ENCODE data around the gene TPO. TPM values are rescaled to one million over a fixed set of nuclear protein-coding genes. Genes with fewer than 3 reads are reported as not detected.

Gene TPO
- total RNA-seq: not detected in 2 replicates

DNA sequence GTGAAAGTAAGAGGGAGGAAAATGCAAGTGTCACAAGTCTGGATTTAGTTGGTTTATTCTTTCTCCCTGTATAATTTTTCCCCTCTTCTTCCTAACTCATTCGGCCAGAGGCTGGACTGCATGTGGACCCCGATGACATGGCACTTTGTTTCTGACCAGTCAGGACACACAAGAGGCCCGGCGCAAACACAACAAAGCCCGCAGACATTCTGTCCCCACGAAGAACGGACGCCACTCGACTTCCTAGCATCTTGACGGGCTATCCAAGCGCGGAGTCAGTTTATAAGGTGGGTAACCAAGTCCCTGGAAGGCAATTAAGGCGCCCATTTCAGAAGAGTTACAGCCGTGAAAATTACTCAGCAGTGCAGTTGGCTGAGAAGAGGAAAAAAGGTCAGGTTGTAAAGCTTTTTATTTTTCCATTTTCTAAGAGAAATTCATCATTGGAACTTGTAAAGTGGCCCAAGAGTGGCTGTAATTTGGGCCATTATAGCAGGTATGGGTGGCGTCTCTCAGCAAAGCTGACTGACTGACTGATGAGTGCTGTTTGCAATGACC lies at the start of gene TPO:
TSS of gene TPO (plus strand) at position 308 of the 555 bp plus-strand sequence. CDS start 946 bp downstream, outside the sequence.
- Mint-ChIP-seq H3K27ac (no peak within 1 kb of the TSS), H3K36me3 (ENCODE audit: low read depth) (no peaks in the 10 kb centered on the region), H3K4me1 (no peaks in the 10 kb centered on the region), H3K27me3 (no peaks in the 10 kb centered on the region), H3K4me3 (no peak within 1 kb of the TSS), H3K9me3 (no peaks in the 10 kb centered on the region)
- DNase-seq (no peak), ATAC-seq (ENCODE audit: low read depth) (no peak)
- CTCF ChIA-PET: no interaction called here
- POLR2A ChIA-PET: no interaction called here
- intact Hi-C loops (cut with micrococcal nuclease): no loop called here
- TF ChIP-seq, protein P1, sequence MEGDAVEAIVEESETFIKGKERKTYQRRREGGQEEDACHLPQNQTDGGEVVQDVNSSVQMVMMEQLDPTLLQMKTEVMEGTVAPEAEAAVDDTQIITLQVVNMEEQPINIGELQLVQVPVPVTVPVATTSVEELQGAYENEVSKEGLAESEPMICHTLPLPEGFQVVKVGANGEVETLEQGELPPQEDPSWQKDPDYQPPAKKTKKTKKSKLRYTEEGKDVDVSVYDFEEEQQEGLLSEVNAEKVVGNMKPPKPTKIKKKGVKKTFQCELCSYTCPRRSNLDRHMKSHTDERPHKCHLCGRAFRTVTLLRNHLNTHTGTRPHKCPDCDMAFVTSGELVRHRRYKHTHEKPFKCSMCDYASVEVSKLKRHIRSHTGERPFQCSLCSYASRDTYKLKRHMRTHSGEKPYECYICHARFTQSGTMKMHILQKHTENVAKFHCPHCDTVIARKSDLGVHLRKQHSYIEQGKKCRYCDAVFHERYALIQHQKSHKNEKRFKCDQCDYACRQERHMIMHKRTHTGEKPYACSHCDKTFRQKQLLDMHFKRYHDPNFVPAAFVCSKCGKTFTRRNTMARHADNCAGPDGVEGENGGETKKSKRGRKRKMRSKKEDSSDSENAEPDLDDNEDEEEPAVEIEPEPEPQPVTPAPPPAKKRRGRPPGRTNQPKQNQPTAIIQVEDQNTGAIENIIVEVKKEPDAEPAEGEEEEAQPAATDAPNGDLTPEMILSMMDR (IDR thresholded peaks at IDR 0.05): no peak

- ChIA-PET POLR2A (no interaction called here), CTCF (no interaction called here)
- TF ChIP-seq, protein P1 (IDR thresholded peaks at IDR 0.05): no peak
- no peak for DNase-seq
- Mint-ChIP-seq H3K27ac (no peak overlapping the region), H3K27me3 (no peaks in the 10 kb centered on the region), H3K4me1 (peaks cover 3% of the 10 kb centered on the region), H3K4me3 (no peak overlapping the region), H3K9me3 (no peaks in the 10 kb centered on the region), H3K36me3 (ENCODE audit: low read depth) (no peaks in the 10 kb centered on the region)
- ATAC-seq (ENCODE audit: low read depth): peak; percentile 31
- intact Hi-C loops (cut with micrococcal nuclease): no loop called here
Measured at GRCh38 chr2:1366546-1367134, 46.6 kb upstream of the TPO start.

DNA sequence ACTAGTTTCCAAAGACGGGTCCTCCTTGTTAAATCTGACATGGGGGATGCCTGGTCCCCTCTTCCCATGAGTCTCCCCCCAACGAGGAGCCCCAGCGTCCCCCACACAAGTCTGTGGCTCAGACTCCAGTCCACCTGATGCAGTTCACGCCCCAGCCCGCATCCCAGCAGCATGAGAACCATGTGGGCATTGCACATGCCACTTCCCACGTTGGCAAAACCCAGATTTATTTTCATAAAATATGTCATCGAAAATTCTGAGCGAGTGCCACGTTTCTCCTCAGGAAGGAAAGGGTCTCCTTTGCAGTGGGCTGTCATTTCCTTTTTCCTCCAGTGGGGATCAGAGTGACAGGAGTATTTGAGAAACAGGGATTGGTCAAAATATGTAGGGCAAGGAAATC lies 45.7 kb upstream of the TPO start:
- H3K4me3 Mint-ChIP-seq: no peak overlapping the region
- H3K36me3 Mint-ChIP-seq (ENCODE audit: low read depth): no peaks in the 10 kb centered on the region
- no peaks in the 10 kb centered on the region for H3K9me3 Mint-ChIP-seq
- TF ChIP-seq, protein P1 (IDR thresholded peaks at IDR 0.05): no peak
- intact Hi-C loops (cut with micrococcal nuclease): no loop called here
- ATAC-seq (ENCODE audit: low read depth): no peak
- DNase-seq: no peak
- no peaks in the 10 kb centered on the region for H3K27me3 Mint-ChIP-seq
- H3K27ac Mint-ChIP-seq: no peak overlapping the region
- peaks cover 7% of the 10 kb centered on the region for H3K4me1 Mint-ChIP-seq
- CTCF ChIA-PET: no interaction called here
- POLR2A ChIA-PET: no interaction called here

DNA sequence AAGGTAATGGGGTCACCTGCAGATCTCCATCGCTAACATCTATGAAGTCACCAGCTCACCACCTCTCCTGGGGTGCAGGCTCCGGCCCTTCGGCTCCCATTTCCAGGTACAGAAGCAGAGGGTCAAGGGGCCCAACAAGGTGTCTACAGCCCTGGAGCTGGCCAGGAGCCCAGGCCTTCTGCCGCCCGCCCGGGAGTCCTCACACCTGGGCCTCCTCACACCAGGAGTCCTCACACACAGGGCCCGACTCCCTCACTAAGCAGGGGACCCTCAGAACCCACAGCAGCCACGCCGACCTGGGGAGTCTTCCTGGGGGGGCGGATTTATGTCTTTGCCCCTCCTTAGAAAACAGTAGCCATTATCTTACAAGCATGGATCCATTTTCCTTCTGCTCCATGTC lies 43.4 kb upstream of the TPO start:
- POLR2A ChIA-PET: no interaction called here
- CTCF ChIA-PET: no interaction called here

GRCh38 chr2:1370461-1370860 lies 42.8 kb upstream of the TPO start:
- H3K27ac Mint-ChIP-seq: no peak overlapping the region
- POLR2A ChIA-PET: no interaction called here

More for the DNA sequence above, 43.4 kb upstream of the TPO start:
- Mint-ChIP-seq H3K4me1 (peaks cover 7% of the 10 kb centered on the region), H3K27ac (no peak overlapping the region), H3K36me3 (ENCODE audit: low read depth) (no peaks in the 10 kb centered on the region), H3K9me3 (no peaks in the 10 kb centered on the region), H3K4me3 (no peak overlapping the region), H3K27me3 (no peaks in the 10 kb centered on the region)
- no peak for ATAC-seq (ENCODE audit: low read depth)
- TF ChIP-seq, protein P1 (IDR thresholded peaks at IDR 0.05): no peak
- intact Hi-C loops (cut with micrococcal nuclease): no loop called here
- no peak for DNase-seq

More at GRCh38 chr2:1370461-1370860, 42.8 kb upstream of the TPO start:
- H3K9me3 Mint-ChIP-seq: no peaks in the 10 kb centered on the region
- TF ChIP-seq, protein P1 (IDR thresholded peaks at IDR 0.05): no peak
- CTCF ChIA-PET: no interaction called here
- no peaks in the 10 kb centered on the region for H3K36me3 Mint-ChIP-seq (ENCODE audit: low read depth)
- H3K4me1 Mint-ChIP-seq: peaks cover 7% of the 10 kb centered on the region
- H3K27me3 Mint-ChIP-seq: no peaks in the 10 kb centered on the region
- no peak for ATAC-seq (ENCODE audit: low read depth)
- no peak overlapping the region for H3K4me3 Mint-ChIP-seq
- no peak for DNase-seq
- intact Hi-C loops (cut with micrococcal nuclease): no loop called here

Data from activated B cell treated with CpG ODN at 0.5 μM for 24 hours (primary cell).